Endothelial cell of umbilical vein (primary cell): ENCODE measurements around the gene TMEM120B.

Source experiments
- CTCF ChIP-seq, 2 donors: IDR thresholded peaks; 1 replicate in 1 of 2; 2 replicates in 1 of 2; pipeline ENCODE4 v1.5.1; 2011; ENCODE audit warnings: low read length in 2 of 2, mild to moderate bottlenecking in 2 of 2, moderate library complexity in 2 of 2, control low read depth in 1 of 2, inconsistent platforms in 1 of 2, low read depth in 1 of 2; ENCODE audit not compliant: insufficient read depth in 1 of 2; ENCODE audit errors: extremely low read depth in 1 of 2
- EZH2 ChIP-seq: IDR thresholded peaks from 2 replicates; pipeline ENCODE4 v1.6.1; 2012; ENCODE audit warnings: borderline replicate concordance, low read depth, mild to moderate bottlenecking, moderate library complexity, low read length, inconsistent platforms; ENCODE audit not compliant: severe bottlenecking
- FOS ChIP-seq: IDR thresholded peaks from 2 replicates; pipeline ENCODE4 v1.6.1; 2011; ENCODE audit warnings: mild to moderate bottlenecking, low read length, moderate library complexity, borderline replicate concordance; ENCODE audit not compliant: insufficient read depth
- GATA2 ChIP-seq: IDR thresholded peaks from 2 replicates; pipeline ENCODE4 v1.7.0; 2011; ENCODE audit warnings: low read depth, mild to moderate bottlenecking, moderate library complexity, mixed read lengths, low read length; ENCODE audit not compliant: insufficient read length, insufficient read depth
- JUN ChIP-seq: IDR thresholded peaks from 2 replicates; pipeline ENCODE4 v1.6.1; 2011; ENCODE audit warnings: borderline replicate concordance, low read depth; ENCODE audit not compliant: insufficient read length, insufficient read depth
- MAX ChIP-seq: IDR thresholded peaks from 2 replicates; pipeline ENCODE4 v1.6.1; 2011; ENCODE audit not compliant: insufficient read depth, insufficient read length
- MYC ChIP-seq: IDR thresholded peaks from one replicate; pipeline ENCODE4 v1.6.1; 2011; ENCODE audit warnings: mild to moderate bottlenecking, low read depth, low read length
- POLR2A ChIP-seq: IDR thresholded peaks from 2 replicates; pipeline ENCODE4 v1.6.1; 2012; ENCODE audit warnings: low read depth, mild to moderate bottlenecking, control low read depth, low read length
- POLR2AphosphoS5 ChIP-seq: IDR thresholded peaks from 2 replicates; pipeline ENCODE4 v1.6.1; 2012; ENCODE audit warnings: low read depth, mild to moderate bottlenecking, control low read depth, low read length, moderate library complexity; ENCODE audit not compliant: insufficient read depth

- TF ChIP-seq CTCF (IDR thresholded peaks at IDR 0.05; ENCODE audit: extremely low read depth in 1 of 2, insufficient read depth in 1 of 2, low read depth in 1 of 2, low read length in 2 of 2) = no peak
- TF ChIP-seq EZH2 = no peak
- no peak for TF ChIP-seq MAX
- TF ChIP-seq POLR2A = no peak
- no peak for TF ChIP-seq POLR2AphosphoS5
- no peak for TF ChIP-seq JUN
- TF ChIP-seq GATA2 = no peak
- no peak for TF ChIP-seq MYC
- TF ChIP-seq FOS = no peak
These were observed 101.4 kb downstream of the TMEM120B start for GRCh38 chr12:121813951-121814350.
